Thymus (tissue), 11 donors: ENCODE results near the gene PKN2. TPM values are rescaled to one million over a fixed set of nuclear protein-coding genes. Genes with fewer than 3 reads are reported as not detected.
A peak's percentile ranks its signal among the peaks of the same experiment; 100 is the strongest.
"Not testable (repeated sequence)": the region's sequence is repeated elsewhere in the genome, so short reads cannot be mapped to it uniquely, and the experiment has no call there.

Experiments
- DNase-seq, 9 donors: peaks; one replicate each; pipeline ENCODE4 v3.0.0-alpha.2; 2013; ENCODE audit warnings: low spot score in 9 of 9, low read depth in 6 of 9, missing footprints in 1 of 9
- H3K27ac ChIP-seq, 2 donors: one replicate each; pipeline ENCODE4 v1.5.1; 2013; ENCODE audit warnings: control low read depth in 1 of 2, low read depth in 1 of 2, low read length in 1 of 2, mild to moderate bottlenecking in 1 of 2, moderate library complexity in 1 of 2
- H3K27me3 ChIP-seq, 2 donors: one replicate each; pipeline ENCODE4 v1.5.1; 2013; ENCODE audit warnings: low read length in 1 of 2; ENCODE audit not compliant: control insufficient read depth in 2 of 2, insufficient read depth in 1 of 2
- H3K36me3 ChIP-seq, 2 donors: one replicate each; pipeline ENCODE4 v1.5.1; 2013; ENCODE audit warnings: low read length in 1 of 2, mild to moderate bottlenecking in 1 of 2, moderate library complexity in 1 of 2; ENCODE audit not compliant: control insufficient read depth in 2 of 2, insufficient read depth in 2 of 2
- H3K4me1 ChIP-seq, 2 donors: one replicate each; pipeline ENCODE4 v1.5.1; 2013; ENCODE audit warnings: low read length in 2 of 2; ENCODE audit not compliant: control insufficient read depth in 2 of 2, insufficient read depth in 2 of 2
- H3K4me3 ChIP-seq, 2 donors: one replicate each; pipeline ENCODE4 v1.5.1; 2013; ENCODE audit warnings: low read length in 2 of 2, control low read depth in 1 of 2, mild to moderate bottlenecking in 1 of 2
- H3K9me3 ChIP-seq, 2 donors: one replicate each; pipeline ENCODE4 v1.5.1; 2013; ENCODE audit warnings: low read length in 1 of 2, mild to moderate bottlenecking in 1 of 2; ENCODE audit not compliant: control insufficient read depth in 2 of 2, insufficient read depth in 1 of 2
- WGBS: extraction: QIAGEN DNeasy Blood & Tissue Kit; methylation state at CpG from one replicate; pipeline ENCODE4 v1.1.7; 2013; 5-methylcytosine and 5-hydroxymethylcytosine counted together
- polyA plus RNA-seq: library from polyadenylated mRNA; stranded (reverse); fragments of 200-250 nt; gene quantifications from one replicate; pipeline ENCODE4 v1.2.3, GENCODE V29; 2013
- total RNA-seq: library from RNA; stranded (reverse); fragments of 120-200 nt; gene quantifications from one replicate; pipeline ENCODE4 v1.2.4, GENCODE V29; 2013
- donor health status: healthy.

PKN2 gene
- total and polyA plus RNA-seq, 2 donors: 26.0 to 27.5 TPM

GRCh38 chr1:88873737-88874349, 189.8 kb downstream of the PKN2 start:
- H3K27me3 ChIP-seq: no peaks in the 10 kb centered on the region
- H3K27ac ChIP-seq: no peak overlapping the region
- no peak overlapping the region for H3K4me3 ChIP-seq
- WGBS: 76% methylated on average over 5 of the region's 5 CpGs
- no peaks in the 10 kb centered on the region for H3K4me1 ChIP-seq
- peaks cover 9 to 20% of the 10 kb centered on the region in 2 donors for H3K36me3 ChIP-seq
- H3K9me3 ChIP-seq: no peaks in the 10 kb centered on the region
- no peak for DNase-seq

- no peaks in the 10 kb centered on the region for H3K9me3 ChIP-seq
- no peak overlapping the region for H3K27ac ChIP-seq
- 96% methylated on average over 4 of the region's 4 CpGs for WGBS
- no peaks in the 10 kb centered on the region for H3K27me3 ChIP-seq
- H3K4me3 ChIP-seq: no peak overlapping the region
- no peak for DNase-seq
- peaks cover 12 to 17% of the 10 kb centered on the region in 2 donors for H3K36me3 ChIP-seq
- H3K4me1 ChIP-seq: no peaks in the 10 kb centered on the region
These were observed 191.5 kb downstream of the PKN2 start for GRCh38 chr1:88875595-88875994.

GRCh38 chr1:88876573-88877365, 192.7 kb downstream of the PKN2 start:
- H3K27ac ChIP-seq: no peak overlapping the region
- 96% methylated on average over 5 of the region's 5 CpGs for WGBS
- no peaks in the 10 kb centered on the region for H3K27me3 ChIP-seq
- no peak overlapping the region for H3K4me3 ChIP-seq
- peaks cover 14 to 21% of the 10 kb centered on the region in 2 donors for H3K36me3 ChIP-seq
- H3K9me3 ChIP-seq: no peaks in the 10 kb centered on the region
- no peaks in the 10 kb centered on the region for H3K4me1 ChIP-seq
- DNase-seq: no peak

- no peaks in the 10 kb centered on the region for H3K4me1 ChIP-seq
- DNase-seq: peak in 1 of 9 donors; percentile 24
- H3K36me3 ChIP-seq: peaks cover 14 to 23% of the 10 kb centered on the region in 2 donors
- H3K4me3 ChIP-seq: no peak overlapping the region
- no peak overlapping the region for H3K27ac ChIP-seq
- H3K27me3 ChIP-seq: no peaks in the 10 kb centered on the region
- 64% methylated on average over 6 of the region's 6 CpGs for WGBS
- no peaks in the 10 kb centered on the region for H3K9me3 ChIP-seq
These were observed 193.3 kb downstream of the PKN2 start for GRCh38 chr1:88877382-88877825.

- no peaks in the 10 kb centered on the region for H3K9me3 ChIP-seq
- no peaks in the 10 kb centered on the region for H3K27me3 ChIP-seq
- H3K4me3 ChIP-seq: no peak overlapping the region
- no peaks in the 10 kb centered on the region for H3K4me1 ChIP-seq
- H3K36me3 ChIP-seq: peaks cover 14 to 25% of the 10 kb centered on the region in 2 donors
- DNase-seq: no peak
- WGBS: 96% methylated on average over 9 of the region's 9 CpGs
- no peak overlapping the region for H3K27ac ChIP-seq
These were observed 193.8 kb downstream of the PKN2 start for GRCh38 chr1:88877911-88878310.

- H3K9me3 ChIP-seq: no peaks in the 10 kb centered on the region
- no peaks in the 10 kb centered on the region for H3K27me3 ChIP-seq
- 95% methylated on average over 4 of the region's 4 CpGs for whole genome bisulfite sequencing
- no peaks in the 10 kb centered on the region for H3K4me1 ChIP-seq
- no peak for DNase-seq
- H3K27ac ChIP-seq: no peak overlapping the region
- H3K36me3 ChIP-seq: peaks cover 16 to 30% of the 10 kb centered on the region in 2 donors
- H3K4me3 ChIP-seq: no peak overlapping the region
These were observed 194.7 kb downstream of the PKN2 start for GRCh38 chr1:88878731-88879130.

- peaks cover 27 to 41% of the 10 kb centered on the region in 2 donors for H3K36me3 ChIP-seq
- not testable (repeated sequence) for H3K4me1 ChIP-seq, H3K9me3 ChIP-seq, H3K27ac ChIP-seq, H3K4me3 ChIP-seq, DNase-seq, H3K27me3 ChIP-seq
- 95% methylated on average over 8 of the region's 8 CpGs for WGBS
These were observed 196.6 kb downstream of the PKN2 start for GRCh38 chr1:88880717-88881116.

- DNase-seq: no peak
- Histone ChIP-seq H3K27me3 (no peaks in the 10 kb centered on the region), H3K4me1 (no peaks in the 10 kb centered on the region), H3K27ac (no peak overlapping the region), H3K36me3 (peaks cover 27 to 52% of the 10 kb centered on the region in 2 donors), H3K4me3 (no peak overlapping the region), H3K9me3 (no peaks in the 10 kb centered on the region)
- WGBS: 96% methylated on average over 3 of the region's 3 CpGs
These were observed 199.1 kb downstream of the PKN2 start for GRCh38 chr1:88883156-88883555.
